GM21723 (cell line): Measurements from ENCODE around the gene FMO5.

ENCODE experiments used
- ATAC-seq: cut with Tn5 transposase; IDR thresholded peaks from one replicate; pipeline ENCODE4 v1.9.1; 2021; ENCODE audit warnings: mild to moderate bottlenecking, moderate library complexity; ENCODE audit not compliant: unreplicated experiment

Gene FMO5

GRCh38 chr1:147151244-147151643 lies 73.9 kb downstream of the FMO5 start:
- no peak for ATAC-seq

GRCh38 chr1:147142886-147143285 lies 82.3 kb downstream of the FMO5 start:
- ATAC-seq: no peak
